ENCODE data around the gene LDLRAD3. TPM values are rescaled to one million over a fixed set of nuclear protein-coding genes. Genes with fewer than 3 reads are reported as not detected.

Gene LDLRAD3
- total RNA-seq, 2 experiments from 2014 or later, result not detected

DNA sequence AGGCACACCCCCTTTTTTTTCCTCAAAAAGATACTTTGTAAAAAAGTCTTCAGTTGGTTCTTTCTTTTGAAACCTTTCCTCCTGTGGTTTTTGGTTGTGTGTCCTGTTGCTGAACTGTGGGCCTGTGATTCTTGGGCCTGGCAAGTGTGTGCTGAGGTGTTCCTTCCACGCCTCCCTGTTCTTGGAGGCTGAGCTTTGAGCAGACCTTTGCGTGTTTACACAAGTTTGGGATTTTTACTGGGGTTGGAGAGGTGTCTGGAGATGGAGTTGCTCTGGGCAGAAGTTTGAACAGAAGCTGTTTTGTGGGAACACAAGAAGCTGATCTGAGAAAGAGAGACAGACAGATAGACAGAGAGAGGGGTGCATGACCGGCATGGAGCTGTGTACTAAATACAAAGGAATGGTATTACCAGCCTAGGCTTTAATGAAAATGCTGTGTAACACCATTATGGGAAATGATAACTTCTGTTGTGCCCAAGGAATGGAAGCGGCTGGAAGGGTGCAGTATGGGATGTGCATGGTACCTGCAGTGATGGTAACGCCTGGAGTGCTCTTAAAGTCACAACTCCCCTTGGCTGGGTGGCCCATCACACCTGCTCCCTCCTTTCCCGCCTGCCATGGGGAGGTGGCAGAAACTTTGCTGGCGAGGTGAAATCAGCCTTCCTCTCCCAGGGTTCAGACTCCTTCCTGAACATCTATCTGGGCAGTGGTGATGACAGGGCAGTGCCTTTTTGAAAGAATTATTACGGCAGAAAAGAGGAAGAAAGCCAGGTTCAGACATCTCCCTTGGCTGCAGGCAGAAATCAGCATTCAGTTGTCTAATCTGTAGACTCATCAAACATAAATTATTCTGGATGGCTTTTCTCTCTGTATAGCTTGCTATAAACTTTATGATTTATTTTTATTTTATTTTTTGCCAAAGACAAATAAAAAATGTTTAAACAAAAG is 70.4 kb downstream of the LDLRAD3 start:
- intact Hi-C loops (cut with micrococcal nuclease; ENCODE audit: unreplicated experiment), result no loop called here
- CTCF ChIA-PET (ENCODE audit: unreplicated experiment), result no interaction called here
- Histone ChIP-seq H2AFZ (ENCODE audit: low read length) (no peak overlapping the region), H3K79me2 (ENCODE audit: insufficient read depth, low read depth, low read length) (no peaks in the 10 kb centered on the region), H3K36me3 (ENCODE audit: insufficient read depth, low read length) (no peaks in the 10 kb centered on the region), H3K9me2 (ENCODE audit: insufficient read depth, low read length) (no peaks in the 10 kb centered on the region), H4K20me1 (ENCODE audit: insufficient read depth, low read length) (no peaks in the 10 kb centered on the region), H3K4me2 (ENCODE audit: low read length) (no peak overlapping the region), H3K9me3 (ENCODE audit: low read length) (no peaks in the 10 kb centered on the region), H3K4me3 (ENCODE audit: low read depth, low read length, poor library complexity, severe bottlenecking) (no peak overlapping the region), H3K4me1 (ENCODE audit: insufficient read depth, low read length, poor library complexity, severe bottlenecking) (no peaks in the 10 kb centered on the region), H3K27ac (ENCODE audit: low read depth, low read length, poor library complexity, severe bottlenecking) (no peak overlapping the region)
- TF ChIP-seq, protein P1, sequence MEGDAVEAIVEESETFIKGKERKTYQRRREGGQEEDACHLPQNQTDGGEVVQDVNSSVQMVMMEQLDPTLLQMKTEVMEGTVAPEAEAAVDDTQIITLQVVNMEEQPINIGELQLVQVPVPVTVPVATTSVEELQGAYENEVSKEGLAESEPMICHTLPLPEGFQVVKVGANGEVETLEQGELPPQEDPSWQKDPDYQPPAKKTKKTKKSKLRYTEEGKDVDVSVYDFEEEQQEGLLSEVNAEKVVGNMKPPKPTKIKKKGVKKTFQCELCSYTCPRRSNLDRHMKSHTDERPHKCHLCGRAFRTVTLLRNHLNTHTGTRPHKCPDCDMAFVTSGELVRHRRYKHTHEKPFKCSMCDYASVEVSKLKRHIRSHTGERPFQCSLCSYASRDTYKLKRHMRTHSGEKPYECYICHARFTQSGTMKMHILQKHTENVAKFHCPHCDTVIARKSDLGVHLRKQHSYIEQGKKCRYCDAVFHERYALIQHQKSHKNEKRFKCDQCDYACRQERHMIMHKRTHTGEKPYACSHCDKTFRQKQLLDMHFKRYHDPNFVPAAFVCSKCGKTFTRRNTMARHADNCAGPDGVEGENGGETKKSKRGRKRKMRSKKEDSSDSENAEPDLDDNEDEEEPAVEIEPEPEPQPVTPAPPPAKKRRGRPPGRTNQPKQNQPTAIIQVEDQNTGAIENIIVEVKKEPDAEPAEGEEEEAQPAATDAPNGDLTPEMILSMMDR (conservative IDR thresholded peaks at IDR 0.05; ENCODE audit: low read length), result no peak
- POLR2A ChIA-PET, result interaction anchor here (0.7 kb wide), 1 partner anchor 408 kb away, joined by 3 read pairs; no protein-coding TSS in a partner anchor
- DNase-seq (ENCODE audit: low spot score), result no peak
- no TSS peak for BruUV-seq (replicated peaks)

DNA sequence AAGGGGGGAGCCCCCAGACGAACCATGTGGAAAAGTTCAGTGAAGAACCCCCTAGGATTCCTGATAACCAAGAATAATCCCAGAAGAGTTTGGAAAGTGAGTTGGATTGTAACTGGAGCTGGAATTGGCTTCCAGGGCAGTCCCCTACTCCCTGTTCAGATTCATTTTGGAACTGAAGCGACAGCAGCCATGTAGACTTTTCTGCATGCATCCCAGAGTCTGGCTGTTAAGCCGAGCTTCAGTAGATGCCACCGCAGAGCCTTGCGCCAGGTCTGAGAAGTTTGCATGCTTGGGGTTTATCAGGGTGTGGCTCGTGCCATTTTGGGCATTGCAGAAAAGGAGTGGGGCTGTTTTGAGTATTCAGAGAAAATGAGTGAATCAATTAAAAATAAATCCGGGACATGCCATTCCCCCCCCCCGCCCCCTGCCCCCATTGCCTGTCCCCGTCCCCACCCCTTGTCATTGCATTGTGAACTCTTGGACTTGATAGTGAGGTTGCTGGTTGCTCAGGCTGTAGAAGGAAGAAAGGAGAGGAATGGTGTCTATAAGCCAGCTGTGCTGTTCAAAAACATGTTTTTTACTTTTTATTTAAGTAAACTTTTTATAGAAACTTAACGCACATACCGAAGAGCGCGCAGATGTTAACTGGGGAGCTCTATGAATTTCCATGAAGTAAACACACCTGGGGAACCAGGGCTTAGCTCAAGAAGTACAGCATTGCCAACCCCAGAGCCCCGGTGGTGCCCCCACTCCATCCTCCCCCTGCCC is 71.2 kb downstream of the LDLRAD3 start:
- Histone ChIP-seq H2AFZ (ENCODE audit: low read length) (no peak overlapping the region), H3K4me3 (ENCODE audit: low read depth, low read length, poor library complexity, severe bottlenecking) (no peak overlapping the region), H3K4me1 (ENCODE audit: insufficient read depth, low read length, poor library complexity, severe bottlenecking) (no peaks in the 10 kb centered on the region), H3K9me2 (ENCODE audit: insufficient read depth, low read length) (no peaks in the 10 kb centered on the region), H3K79me2 (ENCODE audit: insufficient read depth, low read depth, low read length) (no peaks in the 10 kb centered on the region), H3K36me3 (ENCODE audit: insufficient read depth, low read length) (no peaks in the 10 kb centered on the region), H3K27ac (ENCODE audit: low read depth, low read length, poor library complexity, severe bottlenecking) (no peak overlapping the region), H4K20me1 (ENCODE audit: insufficient read depth, low read length) (no peaks in the 10 kb centered on the region), H3K4me2 (ENCODE audit: low read length) (no peak overlapping the region), H3K9me3 (ENCODE audit: low read length) (no peaks in the 10 kb centered on the region)
- DNase-seq (ENCODE audit: low spot score), result no peak
- intact Hi-C loops (cut with micrococcal nuclease; ENCODE audit: unreplicated experiment), result no loop called here
- BruUV-seq (replicated peaks), result no TSS peak
- ChIA-PET POLR2A (interaction anchor here (0.6 to 0.7 kb wide), 2 partner anchors 165 to 409 kb away, joined by 3 to 5 read pairs; no protein-coding TSS in a partner anchor), CTCF (ENCODE audit: unreplicated experiment) (no interaction called here)
- TF ChIP-seq EZH2phosphoT487 (IDR thresholded peaks at IDR 0.05; ENCODE audit: borderline replicate concordance, low read depth, low read length), result no peak
- TF ChIP-seq, protein P1 (conservative IDR thresholded peaks at IDR 0.05; ENCODE audit: low read length), result no peak
